ENCODE measurements around the gene ABL1.

DNA sequence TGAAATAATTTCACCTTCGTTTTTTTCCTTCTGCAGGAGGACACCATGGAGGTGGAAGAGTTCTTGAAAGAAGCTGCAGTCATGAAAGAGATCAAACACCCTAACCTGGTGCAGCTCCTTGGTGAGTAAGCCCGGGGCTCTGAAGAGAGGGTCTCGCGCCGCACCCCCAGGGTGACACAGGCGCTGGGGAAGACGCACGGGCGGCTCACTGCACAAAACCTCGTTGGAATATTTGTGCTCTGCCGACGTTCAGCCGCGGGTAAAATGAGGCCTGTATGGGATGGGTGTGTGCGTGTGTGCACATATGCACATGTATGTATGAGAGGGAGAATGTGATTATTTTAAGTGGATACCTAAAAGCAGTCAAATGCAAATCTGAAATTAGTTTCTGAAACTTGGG is 37.0 kb downstream of the ABL1 start:
- TF ChIP-seq POLR2A (IDR thresholded peaks at IDR 0.05; ENCODE audit: low read length): no peak
- TF ChIP-seq GATA1 (IDR thresholded peaks at IDR 0.05; ENCODE audit: low read depth, low read length): no peak

Data from erythroblast (primary cell).